Measurements from ENCODE around the gene GINS1. TPM values are rescaled to one million over a fixed set of nuclear protein-coding genes. Genes with fewer than 3 reads are reported as not detected.
A peak's percentile ranks its signal among the peaks of the same experiment; 100 is the strongest.

GINS1 gene
- total and polyA plus RNA-seq, 2 of the 13 experiments (the other 11 are each of a cell fraction or from before 2014, with no cell fraction given), result 14.6 to 59.9 TPM

GRCh38 chr20:25378189-25378883 lies 29.1 kb upstream of the GINS1 start (continued):
- TF ChIP-seq ZKSCAN5 (CRISPR knock-in tag; IDR thresholded peaks at IDR 0.05) (0 out of 2 replicates have a peak, but pooled peaks have one; percentile 32), SNAPC4 (CRISPR knock-in tag; IDR thresholded peaks at IDR 0.05) (no peak), ZNF567 (CRISPR knock-in tag; IDR thresholded peaks at IDR 0.05; ENCODE audit: borderline replicate concordance) (no peak), XBP1 (CRISPR knock-in tag; IDR thresholded peaks at IDR 0.05) (no peak), ATM (IDR thresholded peaks at IDR 0.05; ENCODE audit: borderline replicate concordance) (no peak), SSRP1 (CRISPR knock-in tag; IDR thresholded peaks at IDR 0.05) (no peak), KLF16 (CRISPR knock-in tag; IDR thresholded peaks at IDR 0.05) (peak in 1 of 2 experiments; percentile 85; a peak in 2 of 4 replicates), KDM1A (CRISPR knock-in tag; IDR thresholded peaks at IDR 0.05) (peak; percentile 90), STAG1 (CRISPR knock-in tag; IDR thresholded peaks at IDR 0.05) (no peak; the same call in 1 of the 2 replicates), HOXD1 (CRISPR knock-in tag; IDR thresholded peaks at IDR 0.05) (peak; percentile 91; the same call in 1 of the 2 replicates), GPN1 (CRISPR knock-in tag; IDR thresholded peaks at IDR 0.05; ENCODE audit: borderline replicate concordance) (no peak), HMG20A (CRISPR knock-in tag; IDR thresholded peaks at IDR 0.05; ENCODE audit: borderline replicate concordance) (peak; percentile 98), ARNTL (CRISPR knock-in tag; IDR thresholded peaks at IDR 0.05) (peak; percentile 56; the same call in 1 of the 2 replicates), AHR (CRISPR knock-in tag; IDR thresholded peaks at IDR 0.05) (no peak; the same call in 1 of the 2 replicates), ELF3 (CRISPR knock-in tag; IDR thresholded peaks at IDR 0.05) (peak; percentile 73), RNF2 (conservative IDR thresholded peaks at IDR 0.05; ENCODE audit: low read depth) (no peak), ZNF10 (CRISPR knock-in tag; IDR thresholded peaks at IDR 0.05; ENCODE audit: borderline replicate concordance, low read depth) (no peak), ZNF652 (CRISPR knock-in tag; IDR thresholded peaks at IDR 0.05; ENCODE audit: borderline replicate concordance, low read depth) (no peak), SIN3A (IDR thresholded peaks at IDR 0.05; ENCODE audit: borderline replicate concordance, low read depth, low read length) (no peak)
- TF ChIP-seq, protein P1, sequence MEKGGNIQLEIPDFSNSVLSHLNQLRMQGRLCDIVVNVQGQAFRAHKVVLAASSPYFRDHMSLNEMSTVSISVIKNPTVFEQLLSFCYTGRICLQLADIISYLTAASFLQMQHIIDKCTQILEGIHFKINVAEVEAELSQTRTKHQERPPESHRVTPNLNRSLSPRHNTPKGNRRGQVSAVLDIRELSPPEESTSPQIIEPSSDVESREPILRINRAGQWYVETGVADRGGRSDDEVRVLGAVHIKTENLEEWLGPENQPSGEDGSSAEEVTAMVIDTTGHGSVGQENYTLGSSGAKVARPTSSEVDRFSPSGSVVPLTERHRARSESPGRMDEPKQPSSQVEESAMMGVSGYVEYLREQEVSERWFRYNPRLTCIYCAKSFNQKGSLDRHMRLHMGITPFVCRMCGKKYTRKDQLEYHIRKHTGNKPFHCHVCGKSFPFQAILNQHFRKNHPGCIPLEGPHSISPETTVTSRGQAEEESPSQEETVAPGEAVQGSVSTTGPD (CRISPR knock-in tag; IDR thresholded peaks at IDR 0.05), result peak; percentile 88; the same call in 1 of the 2 replicates
- TF ChIP-seq, protein P2, sequence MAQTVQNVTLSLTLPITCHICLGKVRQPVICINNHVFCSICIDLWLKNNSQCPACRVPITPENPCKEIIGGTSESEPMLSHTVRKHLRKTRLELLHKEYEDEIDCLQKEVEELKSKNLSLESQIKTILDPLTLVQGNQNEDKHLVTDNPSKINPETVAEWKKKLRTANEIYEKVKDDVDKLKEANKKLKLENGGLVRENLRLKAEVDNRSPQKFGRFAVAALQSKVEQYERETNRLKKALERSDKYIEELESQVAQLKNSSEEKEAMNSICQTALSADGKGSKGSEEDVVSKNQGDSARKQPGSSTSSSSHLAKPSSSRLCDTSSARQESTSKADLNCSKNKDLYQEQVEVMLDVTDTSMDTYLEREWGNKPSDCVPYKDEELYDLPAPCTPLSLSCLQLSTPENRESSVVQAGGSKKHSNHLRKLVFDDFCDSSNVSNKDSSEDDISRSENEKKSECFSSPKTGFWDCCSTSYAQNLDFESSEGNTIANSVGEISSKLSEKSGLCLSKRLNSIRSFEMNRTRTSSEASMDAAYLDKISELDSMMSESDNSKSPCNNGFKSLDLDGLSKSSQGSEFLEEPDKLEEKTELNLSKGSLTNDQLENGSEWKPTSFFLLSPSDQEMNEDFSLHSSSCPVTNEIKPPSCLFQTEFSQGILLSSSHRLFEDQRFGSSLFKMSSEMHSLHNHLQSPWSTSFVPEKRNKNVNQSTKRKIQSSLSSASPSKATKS (CRISPR knock-in tag; IDR thresholded peaks at IDR 0.05), result no peak
- TF ChIP-seq, protein P3, sequence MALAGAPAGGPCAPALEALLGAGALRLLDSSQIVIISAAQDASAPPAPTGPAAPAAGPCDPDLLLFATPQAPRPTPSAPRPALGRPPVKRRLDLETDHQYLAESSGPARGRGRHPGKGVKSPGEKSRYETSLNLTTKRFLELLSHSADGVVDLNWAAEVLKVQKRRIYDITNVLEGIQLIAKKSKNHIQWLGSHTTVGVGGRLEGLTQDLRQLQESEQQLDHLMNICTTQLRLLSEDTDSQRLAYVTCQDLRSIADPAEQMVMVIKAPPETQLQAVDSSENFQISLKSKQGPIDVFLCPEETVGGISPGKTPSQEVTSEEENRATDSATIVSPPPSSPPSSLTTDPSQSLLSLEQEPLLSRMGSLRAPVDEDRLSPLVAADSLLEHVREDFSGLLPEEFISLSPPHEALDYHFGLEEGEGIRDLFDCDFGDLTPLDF (CRISPR knock-in tag; IDR thresholded peaks at IDR 0.05), result no peak

Data from HepG2 (cell line).